ENCODE results near the gene BATF3. TPM values are rescaled to one million over a fixed set of nuclear protein-coding genes. Genes with fewer than 3 reads are reported as not detected.

BATF3 gene
- polyA plus RNA-seq, 1 of the 3 experiments (the other 2 are of a cell fraction), result 0.76 TPM

GRCh38 chr1:212686069-212686468 lies 13.6 kb downstream of the BATF3 start:
- Histone ChIP-seq H4K20me1 (ENCODE audit: insufficient read depth) (no peaks in the 10 kb centered on the region), H3K4me2 (no peak overlapping the region), H3K4me1 (ENCODE audit: control insufficient read depth in 1 of 2, insufficient read depth in 2 of 2, low read depth in 1 of 2, low read length in 1 of 2) (no peaks in the 10 kb centered on the region), H3K79me2 (ENCODE audit: insufficient read depth) (no peaks in the 10 kb centered on the region), H3K9me3 (no peaks in the 10 kb centered on the region), H3K27ac (ENCODE audit: low read depth in 2 of 2, low read length in 1 of 2) (no peak overlapping the region), H3K4me3 (ENCODE audit: low read depth in 2 of 2, low read length in 1 of 2) (no peak overlapping the region), H3F3A (replicated peaks; ENCODE audit: insufficient read depth) (no peaks in the 10 kb centered on the region), H3K27me3 (ENCODE audit: insufficient read depth) (no peaks in the 10 kb centered on the region; the same call in 1 of the 2 replicates), H3K9ac (no peak overlapping the region), H2AFZ (ENCODE audit: low read depth) (no peak overlapping the region), H3K36me3 (replicated peaks in 1 of 2; ENCODE audit: control insufficient read depth in 1 of 2, insufficient read depth in 2 of 2, low read length in 1 of 2) (no peaks in the 10 kb centered on the region), H3K9me2 (no peaks in the 10 kb centered on the region)
- no peak for DNase-seq
- POLR2A ChIA-PET, result no interaction called here
- CTCF ChIA-PET, result no interaction called here
- 58% methylated on average over 3 of the region's 3 CpGs for WGBS (ENCODE audit: low lambda C conversion rate)
- TF ChIP-seq MAX (IDR thresholded peaks at IDR 0.05; ENCODE audit: low read depth), result no peak
- no peak for TF ChIP-seq FOXM1 (IDR thresholded peaks at IDR 0.05; ENCODE audit: low read depth)
- TF ChIP-seq TEAD4 (IDR thresholded peaks at IDR 0.05; ENCODE audit: borderline replicate concordance, insufficient read depth), result no peak

GRCh38 chr1:212685429-212685828 lies 14.2 kb downstream of the BATF3 start:
- TF ChIP-seq RAD21 (IDR thresholded peaks at IDR 0.05; ENCODE audit: low read length), result no peak
- TF ChIP-seq NFIC (IDR thresholded peaks at IDR 0.05; ENCODE audit: borderline replicate concordance), result no peak
- no peak for TF ChIP-seq FOXJ3 (CRISPR knock-in tag; IDR thresholded peaks at IDR 0.05)
- no peak for TF ChIP-seq CHD2 (IDR thresholded peaks at IDR 0.05; ENCODE audit: low read length, partially characterized antibody)
- no peak for TF ChIP-seq MEF2A (IDR thresholded peaks at IDR 0.05; ENCODE audit: borderline replicate concordance, low read depth)
- TF ChIP-seq GATA2 (CRISPR knock-in tag; IDR thresholded peaks at IDR 0.05), result no peak
- no peak for TF ChIP-seq CTCF (IDR thresholded peaks at IDR 0.05)
- TF ChIP-seq ELF1 (IDR thresholded peaks at IDR 0.05), result no peak
- TF ChIP-seq YY1 (IDR thresholded peaks at IDR 0.05; ENCODE audit: low read depth), result no peak
- TF ChIP-seq TCF12 (IDR thresholded peaks at IDR 0.05), result no peak
- no peak for TF ChIP-seq IRF3 (IDR thresholded peaks at IDR 0.05; ENCODE audit: low read depth, low read length)
- no peak for TF ChIP-seq POLR2AphosphoS5 (IDR thresholded peaks at IDR 0.05; ENCODE audit: low read depth, low read length)
- no peak for TF ChIP-seq JUND (IDR thresholded peaks at IDR 0.05)
- TF ChIP-seq FOXM1 (IDR thresholded peaks at IDR 0.05; ENCODE audit: low read depth), result no peak
- no peak for TF ChIP-seq ZBTB33 (IDR thresholded peaks at IDR 0.05; ENCODE audit: borderline replicate concordance, low read depth)
- no peak for TF ChIP-seq FOSL2 (IDR thresholded peaks at IDR 0.05; ENCODE audit: borderline replicate concordance, low read depth)
- no peaks in the 10 kb centered on the region for H3K79me2 ChIP-seq (ENCODE audit: insufficient read depth)
- no peaks in the 10 kb centered on the region for H3K9me3 ChIP-seq
- no peaks in the 10 kb centered on the region for H3K9me2 ChIP-seq
- H2AFZ ChIP-seq (ENCODE audit: low read depth), result no peak overlapping the region
- H3F3A ChIP-seq (replicated peaks; ENCODE audit: insufficient read depth), result no peaks in the 10 kb centered on the region
- no peak overlapping the region for H3K4me3 ChIP-seq (ENCODE audit: low read depth in 2 of 2, low read length in 1 of 2)
- no peak overlapping the region for H3K9ac ChIP-seq
- no peaks in the 10 kb centered on the region for H3K36me3 ChIP-seq (replicated peaks in 1 of 2; ENCODE audit: control insufficient read depth in 1 of 2, insufficient read depth in 2 of 2, low read length in 1 of 2)
- peaks cover 4% of the 10 kb centered on the region; the same call in 1 of the 2 replicates for H3K27me3 ChIP-seq (ENCODE audit: insufficient read depth)
- no peak overlapping the region for H3K4me2 ChIP-seq
- no peak for DNase-seq
- ChIA-PET POLR2A (no interaction called here), CTCF (no interaction called here)
- H3K4me1 ChIP-seq (ENCODE audit: control insufficient read depth in 1 of 2, insufficient read depth in 2 of 2, low read depth in 1 of 2, low read length in 1 of 2), result no peaks in the 10 kb centered on the region
- 23% methylated on average over 2 of the region's 2 CpGs for WGBS (ENCODE audit: low lambda C conversion rate)
- H3K27ac ChIP-seq (ENCODE audit: low read depth in 2 of 2, low read length in 1 of 2), result no peak overlapping the region
- H4K20me1 ChIP-seq (ENCODE audit: insufficient read depth), result no peaks in the 10 kb centered on the region
